ENCODE results near the gene LCN15. TPM values are rescaled to one million over a fixed set of nuclear protein-coding genes. Genes with fewer than 3 reads are reported as not detected.

Gene LCN15
- total and polyA plus RNA-seq, 2 of the 13 experiments (the other 11 are each of a cell fraction or from before 2014, with no cell fraction given), result 1.3 to 53.7 TPM

- TF ChIP-seq, protein P1, sequence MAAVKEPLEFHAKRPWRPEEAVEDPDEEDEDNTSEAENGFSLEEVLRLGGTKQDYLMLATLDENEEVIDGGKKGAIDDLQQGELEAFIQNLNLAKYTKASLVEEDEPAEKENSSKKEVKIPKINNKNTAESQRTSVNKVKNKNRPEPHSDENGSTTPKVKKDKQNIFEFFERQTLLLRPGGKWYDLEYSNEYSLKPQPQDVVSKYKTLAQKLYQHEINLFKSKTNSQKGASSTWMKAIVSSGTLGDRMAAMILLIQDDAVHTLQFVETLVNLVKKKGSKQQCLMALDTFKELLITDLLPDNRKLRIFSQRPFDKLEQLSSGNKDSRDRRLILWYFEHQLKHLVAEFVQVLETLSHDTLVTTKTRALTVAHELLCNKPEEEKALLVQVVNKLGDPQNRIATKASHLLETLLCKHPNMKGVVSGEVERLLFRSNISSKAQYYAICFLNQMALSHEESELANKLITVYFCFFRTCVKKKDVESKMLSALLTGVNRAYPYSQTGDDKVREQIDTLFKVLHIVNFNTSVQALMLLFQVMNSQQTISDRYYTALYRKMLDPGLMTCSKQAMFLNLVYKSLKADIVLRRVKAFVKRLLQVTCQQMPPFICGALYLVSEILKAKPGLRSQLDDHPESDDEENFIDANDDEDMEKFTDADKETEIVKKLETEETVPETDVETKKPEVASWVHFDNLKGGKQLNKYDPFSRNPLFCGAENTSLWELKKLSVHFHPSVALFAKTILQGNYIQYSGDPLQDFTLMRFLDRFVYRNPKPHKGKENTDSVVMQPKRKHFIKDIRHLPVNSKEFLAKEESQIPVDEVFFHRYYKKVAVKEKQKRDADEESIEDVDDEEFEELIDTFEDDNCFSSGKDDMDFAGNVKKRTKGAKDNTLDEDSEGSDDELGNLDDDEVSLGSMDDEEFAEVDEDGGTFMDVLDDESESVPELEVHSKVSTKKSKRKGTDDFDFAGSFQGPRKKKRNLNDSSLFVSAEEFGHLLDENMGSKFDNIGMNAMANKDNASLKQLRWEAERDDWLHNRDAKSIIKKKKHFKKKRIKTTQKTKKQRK (IDR thresholded peaks at IDR 0.05; ENCODE audit: low read length), result no peak
- TF ChIP-seq RBAK (CRISPR knock-in tag; IDR thresholded peaks at IDR 0.05) (no peak), ZNF724P (CRISPR knock-in tag; IDR thresholded peaks at IDR 0.05; ENCODE audit: borderline replicate concordance) (peak; percentile 87), ZNF382 (CRISPR knock-in tag; IDR thresholded peaks at IDR 0.05; ENCODE audit: borderline replicate concordance) (no peak), TP53 (CRISPR knock-in tag; conservative IDR thresholded peaks at IDR 0.05) (0 out of 2 replicates have a peak, but pooled peaks have one; percentile 59), ZNF337 (CRISPR knock-in tag; IDR thresholded peaks at IDR 0.05; ENCODE audit: borderline replicate concordance, low read depth) (no peak), JUND (CRISPR knock-in tag; IDR thresholded peaks at IDR 0.05) (no peak), SMAD3 (CRISPR knock-in tag; IDR thresholded peaks at IDR 0.05) (no peak), ZNF749 (CRISPR knock-in tag; IDR thresholded peaks at IDR 0.05; ENCODE audit: borderline replicate concordance) (no peak), HCFC1 (IDR thresholded peaks at IDR 0.05; ENCODE audit: low read depth, low read length) (no peak), DNMT1 (CRISPR knock-in tag; IDR thresholded peaks at IDR 0.05) (no peak), PRPF4 (IDR thresholded peaks at IDR 0.05; ENCODE audit: low read depth, low read length, poor library complexity, severe bottlenecking) (no peak), STAG1 (CRISPR knock-in tag; IDR thresholded peaks at IDR 0.05) (peak; percentile 55), TOE1 (CRISPR knock-in tag; IDR thresholded peaks at IDR 0.05) (no peak; the same call in 1 of the 2 replicates), SPEN (CRISPR knock-in tag; IDR thresholded peaks at IDR 0.05; ENCODE audit: low read depth) (peak; percentile 49; the same call in 1 of the 2 replicates), ZNF605 (CRISPR knock-in tag; IDR thresholded peaks at IDR 0.05) (peak; percentile 68), ZNF614 (CRISPR knock-in tag; IDR thresholded peaks at IDR 0.05; ENCODE audit: borderline replicate concordance) (no peak), NONO (IDR thresholded peaks at IDR 0.05) (no peak), NONO (CRISPR knock-in tag; conservative IDR thresholded peaks at IDR 0.05) (peak; percentile 59)
- TF ChIP-seq, protein P2, sequence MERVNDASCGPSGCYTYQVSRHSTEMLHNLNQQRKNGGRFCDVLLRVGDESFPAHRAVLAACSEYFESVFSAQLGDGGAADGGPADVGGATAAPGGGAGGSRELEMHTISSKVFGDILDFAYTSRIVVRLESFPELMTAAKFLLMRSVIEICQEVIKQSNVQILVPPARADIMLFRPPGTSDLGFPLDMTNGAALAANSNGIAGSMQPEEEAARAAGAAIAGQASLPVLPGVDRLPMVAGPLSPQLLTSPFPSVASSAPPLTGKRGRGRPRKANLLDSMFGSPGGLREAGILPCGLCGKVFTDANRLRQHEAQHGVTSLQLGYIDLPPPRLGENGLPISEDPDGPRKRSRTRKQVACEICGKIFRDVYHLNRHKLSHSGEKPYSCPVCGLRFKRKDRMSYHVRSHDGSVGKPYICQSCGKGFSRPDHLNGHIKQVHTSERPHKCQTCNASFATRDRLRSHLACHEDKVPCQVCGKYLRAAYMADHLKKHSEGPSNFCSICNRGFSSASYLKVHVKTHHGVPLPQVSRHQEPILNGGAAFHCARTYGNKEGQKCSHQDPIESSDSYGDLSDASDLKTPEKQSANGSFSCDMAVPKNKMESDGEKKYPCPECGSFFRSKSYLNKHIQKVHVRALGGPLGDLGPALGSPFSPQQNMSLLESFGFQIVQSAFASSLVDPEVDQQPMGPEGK (CRISPR knock-in tag; IDR thresholded peaks at IDR 0.05), result peak; percentile 49
- TF ChIP-seq, protein P3, sequence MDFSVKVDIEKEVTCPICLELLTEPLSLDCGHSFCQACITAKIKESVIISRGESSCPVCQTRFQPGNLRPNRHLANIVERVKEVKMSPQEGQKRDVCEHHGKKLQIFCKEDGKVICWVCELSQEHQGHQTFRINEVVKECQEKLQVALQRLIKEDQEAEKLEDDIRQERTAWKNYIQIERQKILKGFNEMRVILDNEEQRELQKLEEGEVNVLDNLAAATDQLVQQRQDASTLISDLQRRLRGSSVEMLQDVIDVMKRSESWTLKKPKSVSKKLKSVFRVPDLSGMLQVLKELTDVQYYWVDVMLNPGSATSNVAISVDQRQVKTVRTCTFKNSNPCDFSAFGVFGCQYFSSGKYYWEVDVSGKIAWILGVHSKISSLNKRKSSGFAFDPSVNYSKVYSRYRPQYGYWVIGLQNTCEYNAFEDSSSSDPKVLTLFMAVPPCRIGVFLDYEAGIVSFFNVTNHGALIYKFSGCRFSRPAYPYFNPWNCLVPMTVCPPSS (IDR thresholded peaks at IDR 0.05), result no peak
- TF ChIP-seq, protein P4, sequence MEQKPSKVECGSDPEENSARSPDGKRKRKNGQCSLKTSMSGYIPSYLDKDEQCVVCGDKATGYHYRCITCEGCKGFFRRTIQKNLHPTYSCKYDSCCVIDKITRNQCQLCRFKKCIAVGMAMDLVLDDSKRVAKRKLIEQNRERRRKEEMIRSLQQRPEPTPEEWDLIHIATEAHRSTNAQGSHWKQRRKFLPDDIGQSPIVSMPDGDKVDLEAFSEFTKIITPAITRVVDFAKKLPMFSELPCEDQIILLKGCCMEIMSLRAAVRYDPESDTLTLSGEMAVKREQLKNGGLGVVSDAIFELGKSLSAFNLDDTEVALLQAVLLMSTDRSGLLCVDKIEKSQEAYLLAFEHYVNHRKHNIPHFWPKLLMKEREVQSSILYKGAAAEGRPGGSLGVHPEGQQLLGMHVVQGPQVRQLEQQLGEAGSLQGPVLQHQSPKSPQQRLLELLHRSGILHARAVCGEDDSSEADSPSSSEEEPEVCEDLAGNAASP (CRISPR knock-in tag; IDR thresholded peaks at IDR 0.05; ENCODE audit: borderline replicate concordance), result no peak
Observed at GRCh38 chr9:136791516-136792276, 27.4 kb upstream of the LCN15 start (continued).
